Left ventricle myocardium superior (tissue), 1 donor: Measurements from ENCODE around the gene RNF31. TPM values are rescaled to one million over a fixed set of nuclear protein-coding genes. Genes with fewer than 3 reads are reported as not detected.

Experiments used
- microRNA-seq: library from miRNA; unstranded; fragments of <30 nt; microRNA quantifications from one replicate; pipeline ENCODE4 v1.2.0, GENCODE V29; 2020; ENCODE audit warnings: borderline number of aligned reads
- total RNA-seq: library from RNA; stranded (reverse); fragmentation: NEBNext Ultra II Directional; extraction: Animal tissue kit (Norgen Biotek cat#: 25700); gene quantifications from one replicate; pipeline ENCODE4 v1.2.1, GENCODE V29; 2021
- donor health status: DM: no; HTN: yes; CAD: no; lungs with severe emphysema.

The RNF31 gene
- total RNA-seq, 1 donor from 2014 or later = 42.8 TPM

Small RNA genes within 50 kb of the gene (microRNA-seq; reads per million reads assigned to microRNA genes)
- not detected for gene MIR7703

Other genes with a start within 250 kb of the RNF31 start
- 26.9 TPM for gene DHRS4, start 193.7 kb upstream of the RNF31 start, total RNA-seq
- 15.2 TPM for gene DHRS4L2, start 158.6 kb upstream of the RNF31 start, total RNA-seq
- 0.12 TPM for gene CARMIL3, start 95.5 kb upstream of the RNF31 start, total RNA-seq
- not detected for gene CPNE6, start 75.9 kb upstream of the RNF31 start, total RNA-seq
- gene PCK2, start 53.2 kb upstream of the RNF31 start, total RNA-seq = 3.0 TPM
- 85.8 TPM for gene DCAF11, start 32.7 kb upstream of the RNF31 start, total RNA-seq
- 0.77 TPM for gene NRL, start 32.5 kb upstream of the RNF31 start, total RNA-seq
- gene FITM1, start 16.8 kb upstream of the RNF31 start, total RNA-seq = 140 TPM
- gene PSME1, start 11.3 kb upstream of the RNF31 start, total RNA-seq = 137 TPM
- 16.4 TPM for gene EMC9, start 5.9 kb upstream of the RNF31 start, total RNA-seq
- gene PSME2, start 888 bp upstream of the RNF31 start, total RNA-seq = 92.6 TPM
- gene IRF9, start 13.8 kb downstream of the RNF31 start, total RNA-seq = 27.6 TPM
- 3.2 TPM for gene REC8, start 24.6 kb downstream of the RNF31 start, total RNA-seq
- gene IPO4, start 41.3 kb downstream of the RNF31 start, total RNA-seq = 14.9 TPM
- gene TM9SF1, start 47.9 kb downstream of the RNF31 start, total RNA-seq = 19.2 TPM
- 0.25 TPM for gene TSSK4, start 58.2 kb downstream of the RNF31 start, total RNA-seq
- 30.1 TPM for gene CHMP4A, start 66.0 kb downstream of the RNF31 start, total RNA-seq
- gene MDP1, start 68.6 kb downstream of the RNF31 start, total RNA-seq = 15.4 TPM
- gene NEDD8, start 84.9 kb downstream of the RNF31 start, total RNA-seq = 225 TPM
- gene GMPR2, start 85.4 kb downstream of the RNF31 start, total RNA-seq = 29.0 TPM
- 34.5 TPM for gene TINF2, start 95.1 kb downstream of the RNF31 start, total RNA-seq
- 2.7 TPM for gene TGM1, start 115.7 kb downstream of the RNF31 start, total RNA-seq
- gene RABGGTA, start 124.1 kb downstream of the RNF31 start, total RNA-seq = 19.4 TPM
- 5.9 TPM for gene DHRS1, start 152.3 kb downstream of the RNF31 start, total RNA-seq
- gene NOP9, start 152.4 kb downstream of the RNF31 start, total RNA-seq = 25.5 TPM
- 3.9 TPM for gene CIDEB, start 160.5 kb downstream of the RNF31 start, total RNA-seq
- 1.5 TPM for gene LTB4R2, start 162.6 kb downstream of the RNF31 start, total RNA-seq
- 1.6 TPM for gene LTB4R, start 164.0 kb downstream of the RNF31 start, total RNA-seq
- 26.5 TPM for gene ADCY4, start 187.6 kb downstream of the RNF31 start, total RNA-seq
- gene RIPK3, start 192.5 kb downstream of the RNF31 start, total RNA-seq = 3.5 TPM
- 21.7 TPM for gene NFATC4, start 220.7 kb downstream of the RNF31 start, total RNA-seq